ENCODE measurements around the gene RHBDF1. TPM values are rescaled to one million over a fixed set of nuclear protein-coding genes. Genes with fewer than 3 reads are reported as not detected.

RHBDF1 gene
- total and polyA plus RNA-seq, 2 experiments from 2014 or later: 22.6 to 24.5 TPM

GRCh38 chr16:36336-36984, 36.0 kb downstream of the RHBDF1 start:
- ATAC-seq (no peak), DNase-seq (ENCODE audit: low spot score) (peak; percentile 0)
- no peaks in the 10 kb centered on the region for H3K36me3 ChIP-seq (ENCODE audit: insufficient read depth)
- no peak overlapping the region; the same call in 2 of the 3 replicates for H3K4me3 Mint-ChIP-seq
- H3F3A ChIP-seq (replicated peaks; ENCODE audit: low read depth): no peaks in the 10 kb centered on the region
- peaks cover 16% of the 10 kb centered on the region for H3K36me3 Mint-ChIP-seq (ENCODE audit: low read depth)
- H3K79me2 ChIP-seq (replicated peaks; ENCODE audit: insufficient read depth): no peaks in the 10 kb centered on the region
- H3K4me3 ChIP-seq: no peak overlapping the region
- H4K20me1 ChIP-seq (replicated peaks; ENCODE audit: insufficient read depth): 0 out of 2 replicates have a peak, but pooled peaks cover 5% of the 10 kb centered on the region
- H2AFZ ChIP-seq: no peak overlapping the region
- 0 out of 3 replicates have a peak, but pooled peaks cover 2% of the 10 kb centered on the region for H3K4me1 Mint-ChIP-seq
- no peaks in the 10 kb centered on the region for H3K27me3 ChIP-seq (ENCODE audit: insufficient read depth)
- H3K27ac Mint-ChIP-seq: no peak overlapping the region; the same call in 1 of the 2 replicates
- H3K9me3 Mint-ChIP-seq: no peaks in the 10 kb centered on the region
- no peaks in the 10 kb centered on the region for H3K4me1 ChIP-seq (ENCODE audit: insufficient read depth)
- no peaks in the 10 kb centered on the region for H3K9me2 ChIP-seq (ENCODE audit: insufficient read depth)
- no peak overlapping the region for H3K27ac ChIP-seq (ENCODE audit: low read depth)
- TF ChIP-seq CTCF (conservative IDR thresholded peaks at IDR 0.05; ENCODE audit: low read depth in 2 of 2): no peak
- no peak for TF ChIP-seq CREB1 (CRISPR knock-in tag; IDR thresholded peaks at IDR 0.05; ENCODE audit: low read depth)
- no peak for TF ChIP-seq JUNB (IDR thresholded peaks at IDR 0.05; ENCODE audit: unreplicated experiment)
- no peak for TF ChIP-seq ZNF331 (CRISPR knock-in tag; IDR thresholded peaks at IDR 0.05; ENCODE audit: low read depth)
- TF ChIP-seq POLR2AphosphoS5 (IDR thresholded peaks at IDR 0.05; ENCODE audit: low read depth): no peak
- no peak for TF ChIP-seq ETS1 (IDR thresholded peaks at IDR 0.05)
- no peak for TF ChIP-seq ZNF462 (CRISPR knock-in tag; IDR thresholded peaks at IDR 0.05)
- TF ChIP-seq NANOG (IDR thresholded peaks at IDR 0.05; ENCODE audit: borderline replicate concordance): no peak
- H3K4me2 ChIP-seq: no peak overlapping the region
- peaks cover 3% of the 10 kb centered on the region for H3K27me3 Mint-ChIP-seq (ENCODE audit: insufficient read depth, low read depth, poor library complexity)

All from GM23338 (cell line).